Fibroblast of villous mesenchyme (primary cell): ENCODE measurements around the gene CHPF. TPM values are rescaled to one million over a fixed set of nuclear protein-coding genes. Genes with fewer than 3 reads are reported as not detected.

Experiments used
- DNase-seq: peaks from one replicate; pipeline ENCODE4 v3.0.0-alpha.2; 2010; ENCODE audit warnings: low read depth
- H3K4me3 ChIP-seq: 2 replicates; pipeline ENCODE4 v1.5.1; 2011; ENCODE audit warnings: low read depth, mild to moderate bottlenecking, low read length
- total RNA-seq: library from RNA; depleted of rRNA; stranded (reverse); fragments of >200 nt; gene quantifications from 2 replicates; pipeline ENCODE4 v1.2.3, GENCODE V29; 2012
- TF ChIP-seq, protein P1 (sequence below): IDR thresholded peaks from 2 replicates; pipeline ENCODE4 v1.5.1; 2012; ENCODE audit warnings: low read depth, mild to moderate bottlenecking, low read length; ENCODE audit not compliant: insufficient read depth

CHPF gene
- total RNA-seq, 1 donor: 201 TPM

DNA sequence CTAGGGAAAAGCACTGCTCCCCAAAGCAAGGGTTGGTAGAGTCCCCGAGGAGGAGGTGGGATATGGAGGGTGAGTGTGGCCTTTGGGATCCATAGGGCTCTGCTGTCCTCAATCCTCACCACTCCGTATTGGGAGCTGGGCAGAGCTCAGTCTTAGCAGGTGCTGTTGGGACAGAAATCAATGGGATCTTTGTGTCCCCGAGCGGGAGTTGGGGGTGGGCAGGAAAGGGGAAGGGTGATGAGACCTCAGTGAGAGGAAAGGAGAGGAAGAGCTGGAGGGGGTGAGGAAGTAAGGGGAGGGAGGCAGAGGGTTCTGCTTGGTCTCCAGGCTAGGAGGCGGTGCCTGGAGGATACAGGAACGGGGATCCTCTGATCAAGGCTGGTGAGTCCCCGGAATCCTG, 26.7 kb downstream of the CHPF start:
- no peak for DNase-seq
- TF ChIP-seq, protein P1, sequence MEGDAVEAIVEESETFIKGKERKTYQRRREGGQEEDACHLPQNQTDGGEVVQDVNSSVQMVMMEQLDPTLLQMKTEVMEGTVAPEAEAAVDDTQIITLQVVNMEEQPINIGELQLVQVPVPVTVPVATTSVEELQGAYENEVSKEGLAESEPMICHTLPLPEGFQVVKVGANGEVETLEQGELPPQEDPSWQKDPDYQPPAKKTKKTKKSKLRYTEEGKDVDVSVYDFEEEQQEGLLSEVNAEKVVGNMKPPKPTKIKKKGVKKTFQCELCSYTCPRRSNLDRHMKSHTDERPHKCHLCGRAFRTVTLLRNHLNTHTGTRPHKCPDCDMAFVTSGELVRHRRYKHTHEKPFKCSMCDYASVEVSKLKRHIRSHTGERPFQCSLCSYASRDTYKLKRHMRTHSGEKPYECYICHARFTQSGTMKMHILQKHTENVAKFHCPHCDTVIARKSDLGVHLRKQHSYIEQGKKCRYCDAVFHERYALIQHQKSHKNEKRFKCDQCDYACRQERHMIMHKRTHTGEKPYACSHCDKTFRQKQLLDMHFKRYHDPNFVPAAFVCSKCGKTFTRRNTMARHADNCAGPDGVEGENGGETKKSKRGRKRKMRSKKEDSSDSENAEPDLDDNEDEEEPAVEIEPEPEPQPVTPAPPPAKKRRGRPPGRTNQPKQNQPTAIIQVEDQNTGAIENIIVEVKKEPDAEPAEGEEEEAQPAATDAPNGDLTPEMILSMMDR: no peak
- H3K4me3 ChIP-seq: no peak overlapping the region

DNA sequence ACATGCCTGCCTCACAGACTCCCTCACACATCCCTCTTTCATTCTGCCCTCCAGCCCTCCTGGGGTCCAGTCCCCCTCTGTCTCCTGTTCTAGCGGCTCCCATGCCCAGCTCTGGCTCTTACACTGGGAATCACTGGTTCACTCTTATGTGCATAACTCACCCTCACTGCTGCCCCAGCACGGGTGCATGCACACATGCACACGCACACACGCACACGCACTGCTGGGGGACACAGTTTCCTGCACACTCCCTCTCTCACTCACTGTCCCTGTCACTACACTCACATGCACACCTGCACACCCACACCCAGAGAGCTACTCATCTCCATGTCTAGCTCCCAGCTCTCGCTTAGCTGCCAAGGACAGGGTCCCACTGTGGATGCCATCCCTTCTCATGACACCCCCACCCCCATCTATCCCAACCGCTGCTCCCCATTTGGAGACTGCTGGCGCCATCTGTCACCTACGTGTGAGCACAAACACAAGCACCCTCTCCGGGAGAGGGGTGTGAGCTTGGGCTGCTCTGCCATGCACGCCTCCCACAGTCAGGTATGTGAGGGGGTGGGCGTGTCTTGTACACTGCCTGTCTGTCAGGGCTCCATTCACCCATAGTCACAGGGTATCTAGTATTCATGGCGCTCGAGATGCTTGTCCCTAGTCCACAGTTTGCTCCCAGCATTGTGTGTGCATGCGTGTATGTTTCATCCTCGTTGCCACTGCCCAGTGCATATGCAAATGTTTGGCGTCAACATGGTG, 27.6 kb downstream of the CHPF start:
- TF ChIP-seq, protein P1: no peak
- DNase-seq: no peak
- no peak overlapping the region for H3K4me3 ChIP-seq

DNA sequence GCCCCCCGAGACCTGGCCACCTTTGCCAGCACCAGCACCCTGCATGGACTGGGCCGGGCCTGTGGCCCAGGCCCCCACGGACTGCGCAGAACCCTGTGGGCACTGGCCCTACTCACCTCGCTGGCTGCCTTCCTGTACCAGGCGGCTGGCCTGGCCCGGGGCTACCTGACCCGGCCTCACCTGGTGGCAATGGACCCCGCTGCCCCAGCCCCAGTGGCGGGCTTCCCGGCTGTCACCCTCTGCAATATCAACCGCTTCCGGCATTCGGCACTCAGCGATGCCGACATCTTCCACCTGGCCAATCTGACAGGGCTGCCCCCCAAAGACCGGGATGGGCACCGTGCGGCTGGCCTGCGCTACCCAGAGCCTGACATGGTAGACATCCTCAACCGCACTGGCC, 28.8 kb downstream of the CHPF start:
- TF ChIP-seq, protein P1: no peak
- no peak overlapping the region for H3K4me3 ChIP-seq
- DNase-seq: no peak

DNA sequence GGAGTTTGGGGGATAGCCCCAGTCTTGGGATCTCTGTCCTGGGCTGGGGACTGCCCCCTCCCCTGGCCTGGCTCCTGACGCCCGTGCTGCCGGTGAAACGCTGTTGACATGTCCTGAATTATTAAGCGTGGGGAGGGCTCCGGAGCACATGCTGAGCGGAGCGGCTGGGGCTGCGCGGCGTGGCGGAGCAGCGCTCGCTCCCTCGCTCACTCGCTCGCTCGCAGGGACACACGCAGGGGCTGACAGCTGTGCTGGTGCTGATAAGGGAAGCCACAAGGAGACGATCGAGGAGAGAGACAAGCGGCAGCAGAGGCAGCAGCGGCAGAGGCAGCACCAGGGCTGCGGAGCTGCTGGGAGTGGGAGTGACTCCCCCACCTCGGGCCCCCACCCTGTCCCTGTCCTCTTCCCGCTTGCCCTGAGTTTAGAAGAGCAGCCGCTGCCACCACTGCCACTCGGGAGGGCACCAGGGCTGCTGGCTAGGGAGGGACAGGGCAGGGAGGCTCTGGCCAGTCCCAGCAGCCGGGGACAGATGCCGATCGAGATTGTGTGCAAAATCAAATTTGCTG, 29.3 kb downstream of the CHPF start, which contains the start of gene ASIC4:
Gene ASIC4, plus strand, starts transcription at position 287 of the 566 bp plus-strand sequence. Its CDS starts 243 bp downstream, at position 530.
- TF ChIP-seq, protein P1: no peak
- peak; percentile 12 for DNase-seq
- H3K4me3 ChIP-seq: no peak within 1 kb of the TSS

DNA sequence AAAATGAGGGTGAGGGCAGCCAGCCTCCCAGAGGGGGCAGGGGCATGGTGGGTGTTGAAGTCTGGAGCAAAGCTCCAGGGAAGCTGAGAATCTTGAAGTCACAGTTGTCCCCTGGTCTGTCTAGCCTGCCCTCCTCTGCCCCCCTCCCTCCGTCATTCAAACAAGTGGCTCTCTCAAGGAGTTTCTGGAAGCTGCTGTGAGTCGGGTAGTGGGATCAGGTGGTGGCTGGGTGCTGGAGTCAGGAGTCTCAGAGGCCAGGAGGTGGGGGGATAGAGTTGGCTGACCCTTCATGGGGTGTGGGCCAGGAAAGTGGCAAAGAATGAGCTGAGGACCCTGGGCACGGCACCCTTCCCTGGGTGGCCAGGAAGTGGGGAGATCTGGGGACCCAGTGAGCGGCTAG, 29.8 kb downstream of the CHPF start:
- no peak overlapping the region for H3K4me3 ChIP-seq
- TF ChIP-seq, protein P1: no peak
- DNase-seq: no peak

DNA sequence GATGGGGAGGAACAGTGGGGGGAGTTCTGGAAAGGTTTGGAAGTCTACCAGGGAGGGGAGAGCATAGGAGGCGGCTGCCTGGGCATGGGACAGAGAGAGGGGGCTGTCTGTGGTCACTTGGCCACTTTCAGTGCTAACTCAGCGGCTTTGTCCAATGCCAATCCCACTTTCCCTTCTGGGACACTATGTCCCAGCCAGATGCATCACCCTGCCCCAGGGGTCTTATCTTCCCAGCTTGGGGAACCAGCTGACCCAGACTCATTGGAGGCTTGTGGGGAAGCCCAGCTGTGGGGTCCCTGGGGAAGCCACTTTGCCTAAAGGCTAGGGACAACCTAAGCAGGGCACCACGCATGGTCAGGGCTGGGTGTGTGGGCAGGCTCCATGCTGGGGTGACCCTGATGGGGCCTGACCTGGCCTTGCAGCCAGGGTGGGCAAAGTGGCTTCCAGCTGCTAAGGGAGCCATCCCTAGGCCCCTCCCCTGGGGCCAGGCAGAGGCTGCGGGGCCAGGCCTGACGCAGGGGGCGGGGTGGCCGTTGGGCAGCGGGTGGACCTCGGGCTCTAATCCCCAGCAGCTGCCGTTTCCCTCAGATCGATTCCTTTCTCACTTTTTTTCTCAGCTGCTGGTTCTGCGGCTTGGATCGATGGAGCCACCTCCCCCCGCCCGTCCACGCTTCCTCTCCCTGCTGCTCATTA, 30.9 kb downstream of the CHPF start:
- TF ChIP-seq, protein P1: no peak
- no peak for DNase-seq
- no peak overlapping the region for H3K4me3 ChIP-seq
